Adipocyte (in vitro differentiated cells): Measurements from ENCODE around the gene OR10T2.
"Not testable (repeated sequence)": the region's sequence is repeated elsewhere in the genome, so short reads cannot be mapped to it uniquely, and the experiment has no call there.

Source experiments
- DNase-seq: peaks from one replicate; pipeline ENCODE4 v3.0.0-alpha.2; 2015; ENCODE audit warnings: low read depth
- H3K27me3 ChIP-seq: replicated peaks from 2 replicates; pipeline ENCODE4 v1.7.0; 2013; ENCODE audit warnings: mild to moderate bottlenecking, low read length, moderate library complexity; ENCODE audit not compliant: control insufficient read depth, insufficient read depth
- H3K36me3 ChIP-seq: 2 replicates; pipeline ENCODE4 v1.7.0; 2013; ENCODE audit warnings: low read length, mild to moderate bottlenecking, moderate library complexity; ENCODE audit not compliant: control insufficient read depth, insufficient read depth, severe bottlenecking
- H3K4me1 ChIP-seq: 2 replicates; pipeline ENCODE4 v1.7.0; 2013; ENCODE audit warnings: mild to moderate bottlenecking, low read length, moderate library complexity; ENCODE audit not compliant: control insufficient read depth, insufficient read depth
- H3K4me3 ChIP-seq: 2 replicates; pipeline ENCODE4 v1.7.0; 2013; ENCODE audit warnings: mild to moderate bottlenecking, low read length, moderate library complexity
- H3K9ac ChIP-seq: 2 replicates; pipeline ENCODE4 v1.7.0; 2013; ENCODE audit warnings: mild to moderate bottlenecking, low read length, moderate library complexity
- H3K9me3 ChIP-seq: 2 replicates; pipeline ENCODE4 v1.7.0; 2013; ENCODE audit warnings: mild to moderate bottlenecking, low read length, moderate library complexity; ENCODE audit not compliant: control insufficient read depth

Gene OR10T2

GRCh38 chr1:158355773-158356285 lies 43.4 kb downstream of the OR10T2 start:
- Histone ChIP-seq H3K4me1 (no peaks in the 10 kb centered on the region), H3K27me3 (no peaks in the 10 kb centered on the region), H3K4me3 (no peak overlapping the region), H3K36me3 (no peaks in the 10 kb centered on the region), H3K9ac (no peak overlapping the region), H3K9me3 (no peaks in the 10 kb centered on the region)
- DNase-seq: no peak

GRCh38 chr1:158354255-158354654 lies 45.0 kb downstream of the OR10T2 start:
- H3K4me1 ChIP-seq: no peaks in the 10 kb centered on the region
- H3K4me3 ChIP-seq: no peak overlapping the region
- H3K27me3 ChIP-seq: no peaks in the 10 kb centered on the region
- no peak for DNase-seq
- H3K9me3 ChIP-seq: no peaks in the 10 kb centered on the region
- H3K36me3 ChIP-seq: no peaks in the 10 kb centered on the region
- H3K9ac ChIP-seq: no peak overlapping the region

GRCh38 chr1:158353303-158354075 lies 45.8 kb downstream of the OR10T2 start, which contains the start of gene CD1E:
Gene CD1E (plus strand): TSS chr1:158353894. CDS start chr1:158353989, 95 bp downstream.
- Histone ChIP-seq H3K9ac (no peak within 1 kb of the TSS), H3K9me3 (no peaks in the 10 kb centered on the region), H3K4me3 (no peak within 1 kb of the TSS), H3K4me1 (no peaks in the 10 kb centered on the region), H3K27me3 (no peaks in the 10 kb centered on the region), H3K36me3 (no peaks in the 10 kb centered on the region)
- DNase-seq: no peak

GRCh38 chr1:158348946-158349345 lies 50.3 kb downstream of the OR10T2 start:
- not testable (repeated sequence) for H3K4me1 ChIP-seq, H3K9me3 ChIP-seq, H3K9ac ChIP-seq, H3K4me3 ChIP-seq, DNase-seq, H3K27me3 ChIP-seq, H3K36me3 ChIP-seq
